ENCODE measurements around the gene FAM234B.

The FAM234B gene

GRCh38 chr12:13011098-13011497, 33.1 kb upstream of the FAM234B start:
- in situ Hi-C loops (cut with MboI; ENCODE audit: low pct_unique_long_range_greater_than_20kb, low sequenced_read_pairs, unreplicated experiment), result loop anchor here (25.0 kb wide), 1 partner anchor 201 kb away; no protein-coding TSS in a partner anchor

GRCh38 chr12:13022851-13023271, 21.3 kb upstream of the FAM234B start:
- in situ Hi-C loops (cut with MboI; ENCODE audit: low pct_unique_long_range_greater_than_20kb, low sequenced_read_pairs, unreplicated experiment), result loop anchor here (25.0 kb wide), 1 partner anchor 189 kb away; no protein-coding TSS in a partner anchor
- TF ChIP-seq CTCF (IDR thresholded peaks at IDR 0.05; ENCODE audit: extremely low read depth, insufficient read depth, missing control alignments), result no peak
- DNase-seq (ENCODE audit: low spot score), result no peak

More at GRCh38 chr12:13011098-13011497, 33.1 kb upstream of the FAM234B start:
- no peak for TF ChIP-seq CTCF (IDR thresholded peaks at IDR 0.05; ENCODE audit: extremely low read depth, insufficient read depth, missing control alignments)
- no peak for DNase-seq (ENCODE audit: low spot score)

DNA sequence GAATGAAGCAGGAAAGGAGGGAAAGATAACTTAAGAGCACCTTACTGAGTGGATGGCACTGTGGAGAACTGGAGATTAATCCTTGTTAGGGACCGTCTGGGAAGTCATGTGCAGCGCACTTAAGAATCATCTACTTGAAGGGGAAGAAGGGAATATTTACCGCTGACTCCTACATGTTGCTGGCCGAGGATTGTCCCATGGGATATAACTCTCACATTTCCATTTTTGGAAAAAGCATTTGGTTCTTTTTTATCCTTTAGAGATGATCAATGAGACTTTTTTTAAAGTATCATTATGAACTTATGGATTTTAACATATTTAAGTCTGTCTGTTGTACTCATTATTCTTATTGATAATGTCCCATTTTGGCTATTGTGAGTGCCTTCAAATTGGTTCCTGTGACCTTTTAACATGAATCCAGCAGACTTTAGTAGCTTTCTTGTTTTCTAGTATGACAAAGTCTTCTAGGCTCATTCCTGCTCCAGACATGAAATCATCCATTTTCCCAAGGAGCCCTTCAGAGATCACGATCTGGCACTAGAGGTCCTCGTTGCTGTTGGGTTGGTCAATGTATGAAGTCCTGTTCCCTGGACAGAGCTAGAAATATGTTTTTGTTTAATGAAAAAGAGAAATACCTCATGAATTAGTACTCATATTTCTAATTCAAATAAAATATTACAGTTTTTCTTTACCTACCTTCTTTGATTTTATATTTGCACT, 20.2 kb upstream of the FAM234B start:
- peak; percentile 53 for TF ChIP-seq CTCF (IDR thresholded peaks at IDR 0.05; ENCODE audit: extremely low read depth, insufficient read depth, missing control alignments)
- in situ Hi-C loops (cut with MboI; ENCODE audit: low pct_unique_long_range_greater_than_20kb, low sequenced_read_pairs, unreplicated experiment), result loop anchor here (25.0 kb wide), 1 partner anchor 188 kb away; no protein-coding TSS in a partner anchor
- DNase-seq (ENCODE audit: low spot score), result no peak

- no peak for TF ChIP-seq CTCF (IDR thresholded peaks at IDR 0.05; ENCODE audit: extremely low read depth, insufficient read depth, missing control alignments)
- DNase-seq (ENCODE audit: low spot score), result no peak
- in situ Hi-C loops (cut with MboI; ENCODE audit: low pct_unique_long_range_greater_than_20kb, low sequenced_read_pairs, unreplicated experiment), result loop anchor here (25.0 kb wide), 1 partner anchor 188 kb away; no protein-coding TSS in a partner anchor
Observed at GRCh38 chr12:13024531-13024916, 19.7 kb upstream of the FAM234B start.

GRCh38 chr12:13026286-13026685, 17.9 kb upstream of the FAM234B start:
- no peak for DNase-seq (ENCODE audit: low spot score)
- in situ Hi-C loops (cut with MboI; ENCODE audit: low pct_unique_long_range_greater_than_20kb, low sequenced_read_pairs, unreplicated experiment), result no loop called here
- no peak for TF ChIP-seq CTCF (IDR thresholded peaks at IDR 0.05; ENCODE audit: extremely low read depth, insufficient read depth, missing control alignments)

DNA sequence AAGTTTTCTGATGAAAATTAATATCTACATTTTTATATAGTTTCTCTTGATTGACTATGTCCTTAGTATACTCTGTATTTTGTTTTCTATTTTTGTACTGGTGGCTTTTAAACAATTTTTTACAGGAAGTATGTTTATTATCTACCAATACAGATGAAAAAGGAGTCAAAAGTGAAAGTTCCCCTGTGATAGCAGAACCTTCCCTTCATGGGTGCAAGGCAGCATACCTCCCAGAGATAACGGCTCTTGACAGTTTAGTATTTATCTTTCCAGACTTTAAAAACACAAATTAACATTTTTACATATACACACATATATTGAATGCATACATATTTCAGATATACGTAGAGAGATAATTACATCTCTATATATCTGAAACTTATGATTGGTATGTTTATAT, 17.1 kb upstream of the FAM234B start:
- in situ Hi-C loops (cut with MboI; ENCODE audit: low pct_unique_long_range_greater_than_20kb, low sequenced_read_pairs, unreplicated experiment), result no loop called here
- TF ChIP-seq CTCF (IDR thresholded peaks at IDR 0.05; ENCODE audit: extremely low read depth, insufficient read depth, missing control alignments), result no peak
- DNase-seq (ENCODE audit: low spot score), result no peak

All from GM13977 (cell line).